GM18520 (cell line): Measurements from ENCODE around the gene CLDN9.
"Not testable (repeated sequence)": the region's sequence is repeated elsewhere in the genome, so short reads cannot be mapped to it uniquely, and the experiment has no call there.

ENCODE experiments used
- ATAC-seq: cut with Tn5 transposase; IDR thresholded peaks from one replicate; pipeline ENCODE4 v1.9.1; 2021; ENCODE audit not compliant: unreplicated experiment

CLDN9 gene

GRCh38 chr16:3030222-3031212, 17.8 kb downstream of the CLDN9 start:
- ATAC-seq: no peak

- no peak for ATAC-seq
Measured at GRCh38 chr16:3032624-3033023, 19.9 kb downstream of the CLDN9 start.

- ATAC-seq: no peak
Measured at GRCh38 chr16:3035289-3035971, 22.7 kb downstream of the CLDN9 start.

GRCh38 chr16:3035972-3036725, 23.4 kb downstream of the CLDN9 start:
- no peak for ATAC-seq

GRCh38 chr16:3036726-3037315, 24.1 kb downstream of the CLDN9 start, which contains the start of gene BICDL2:
Gene BICDL2, minus strand, starts transcription at chr16:3036944. Its CDS starts 1,448 bp downstream, at chr16:3035496.
- ATAC-seq: no peak

- no peak for ATAC-seq
Measured at GRCh38 chr16:3038256-3038655, 25.5 kb downstream of the CLDN9 start.

GRCh38 chr16:3038896-3039295, 26.2 kb downstream of the CLDN9 start:
- no peak for ATAC-seq

GRCh38 chr16:3042376-3042775, 29.7 kb downstream of the CLDN9 start:
- ATAC-seq: no peak

GRCh38 chr16:3044708-3045107, 32.0 kb downstream of the CLDN9 start:
- no peak for ATAC-seq

GRCh38 chr16:3045758-3046640, 33.3 kb downstream of the CLDN9 start, which contains the start of gene MMP25:
Gene MMP25, plus strand, starts transcription at chr16:3046561. Its CDS starts 357 bp downstream, at chr16:3046918.
- no peak for ATAC-seq

GRCh38 chr16:3046641-3047386, 34.1 kb downstream of the CLDN9 start:
- ATAC-seq: no peak

- no peak for ATAC-seq
Measured at GRCh38 chr16:3047387-3047720, 34.6 kb downstream of the CLDN9 start.

- no peak for ATAC-seq
Measured at GRCh38 chr16:3049921-3050481, 37.3 kb downstream of the CLDN9 start.

- ATAC-seq: no peak
Measured at GRCh38 chr16:3050487-3050886, 37.8 kb downstream of the CLDN9 start.

GRCh38 chr16:3051009-3051408, 38.3 kb downstream of the CLDN9 start:
- ATAC-seq: no peak

- ATAC-seq: no peak
Measured at GRCh38 chr16:3051494-3051893, 38.8 kb downstream of the CLDN9 start.

- ATAC-seq: not testable (repeated sequence)
Measured at GRCh38 chr16:3052571-3053329, 40.0 kb downstream of the CLDN9 start.

- ATAC-seq: not testable (repeated sequence)
Measured at GRCh38 chr16:3053330-3053710, 40.6 kb downstream of the CLDN9 start.
